K562 (cell line): ENCODE results near the gene ZFP57. TPM values are rescaled to one million over a fixed set of nuclear protein-coding genes. Genes with fewer than 3 reads are reported as not detected.

ENCODE experiments used
- CCNT2 ChIP-seq: IDR thresholded peaks from 2 replicates; pipeline ENCODE4 v1.6.1; 2011; ENCODE audit warnings: borderline replicate concordance, low read depth, mild to moderate bottlenecking, moderate library complexity, mixed read lengths, low read length; ENCODE audit not compliant: insufficient read length; ENCODE audit errors: extremely low read depth
- EP400 ChIP-seq: fragments of 450-650 bp; IDR thresholded peaks from 2 replicates; pipeline ENCODE4 v1.6.1; 2017; ENCODE audit warnings: antibody characterized with exemption, mild to moderate bottlenecking, moderate library complexity
- ETV5 ChIP-seq: sonication (generic); formaldehyde crosslinking; IDR thresholded peaks from 2 replicates; pipeline ENCODE4 v1.4.0; 2020; ENCODE audit warnings: low read depth, mild to moderate bottlenecking, missing genetic modification reagents
- FOXJ3 ChIP-seq: sonication (generic); formaldehyde crosslinking; IDR thresholded peaks from 2 replicates; pipeline ENCODE4 v1.4.0; 2020; ENCODE audit warnings: mild to moderate bottlenecking, missing genetic modification reagents
- MED1 ChIP-seq: sonication (generic); formaldehyde crosslinking; IDR thresholded peaks from 2 replicates; pipeline ENCODE4 v1.8.1; 2023; ENCODE audit warnings: missing genetic modification reagents, borderline replicate concordance
- PML ChIP-seq: IDR thresholded peaks from 2 replicates; pipeline ENCODE4 v1.6.1; 2012; ENCODE audit warnings: low read length, inconsistent platforms
- STAG1 ChIP-seq: sonication (generic); formaldehyde crosslinking; IDR thresholded peaks from 2 replicates; pipeline ENCODE4 v1.5.0; 2020; ENCODE audit warnings: missing genetic modification reagents, borderline replicate concordance
- TRIM28 ChIP-seq: fragments of 450-650 bp; IDR thresholded peaks from 2 replicates; pipeline ENCODE4 v1.6.1; 2017
- ZNF408 ChIP-seq: fragments of 250-450 bp; sonication (Bioruptor Pico); IDR thresholded peaks from 2 replicates; pipeline ENCODE4 v1.4.0; 2020; ENCODE audit warnings: low read depth, mild to moderate bottlenecking, moderate library complexity
- ZNF586 ChIP-seq: fragments of 450-650 bp; formaldehyde crosslinking; conservative IDR thresholded peaks from 2 replicates; pipeline ENCODE4 v1.4.0; 2020; ENCODE audit warnings: mild to moderate bottlenecking, moderate library complexity
- polyA plus RNA-seq, 8 experiments: library from polyadenylated mRNA; depleted of rRNA in 4 of 8; stranded (reverse) in 5 of 8; unstranded in 3 of 8; fragments of >200 nt; fragmentation: Nextera tagmentation in 2 of 8; fragmentation: Illumina TruSeq in 1 of 8; extraction: Ambion mirVana in 2 of 8; extraction: Trizol in 1 of 8; gene quantifications; 2 replicates each; pipeline versions ENCODE4 v1.2.1 to v1.2.3, GENCODE V29; 2011 to 2014; ENCODE audit warnings: inconsistent platforms in 1 of 8, missing spikeins in 1 of 8
- total RNA-seq, 7 experiments: library from RNA; depleted of rRNA in 6 of 7; stranded (reverse); fragments of >200 nt in 6 of 7; fragmentation: Illumina TruSeq in 2 of 7; extraction: Trizol in 2 of 7; gene quantifications; 2 replicates each; pipeline versions ENCODE4 v1.2.1 to v1.2.3, GENCODE V29; 2011 to 2021; ENCODE audit warnings: low replicate concordance in 1 of 7
- TF ChIP-seq, protein P1 (sequence below): fragments of 200-800 bp; sonication (Bioruptor generic); IDR thresholded peaks from 2 replicates; pipeline ENCODE4 v1.6.1; 2017; ENCODE audit warnings: missing genetic modification characterization, missing compliant biosample characterization
- TF ChIP-seq, protein P2 (sequence below): fragments of 250-450 bp; sonication (Bioruptor Pico); IDR thresholded peaks from 2 replicates; pipeline ENCODE4 v1.5.0; 2020; ENCODE audit warnings: mild to moderate bottlenecking, borderline replicate concordance
- TF ChIP-seq, protein P3 (sequence below): IDR thresholded peaks from 3 replicates; pipeline ENCODE4 v1.6.1; 2011; ENCODE audit warnings: borderline replicate concordance, mild to moderate bottlenecking, moderate library complexity; ENCODE audit not compliant: insufficient read length; ENCODE audit errors: extremely low read depth
- TF ChIP-seq, protein P4 (sequence below): fragments of 250-450 bp; sonication (Bioruptor Pico); IDR thresholded peaks from 2 replicates; pipeline ENCODE4 v1.8.0; 2022; ENCODE audit warnings: inconsistent platforms
- TF ChIP-seq, protein P5 (sequence below): fragments of 450-650 bp; IDR thresholded peaks from 2 replicates; pipeline ENCODE4 v1.6.1; 2016; ENCODE audit warnings: borderline replicate concordance

Gene ZFP57
- total and polyA plus RNA-seq, 9 of the 15 experiments (the other 6 are each of a cell fraction or from before 2014, with no cell fraction given), result 0.04 to 0.28 (median 0.13) TPM

DNA sequence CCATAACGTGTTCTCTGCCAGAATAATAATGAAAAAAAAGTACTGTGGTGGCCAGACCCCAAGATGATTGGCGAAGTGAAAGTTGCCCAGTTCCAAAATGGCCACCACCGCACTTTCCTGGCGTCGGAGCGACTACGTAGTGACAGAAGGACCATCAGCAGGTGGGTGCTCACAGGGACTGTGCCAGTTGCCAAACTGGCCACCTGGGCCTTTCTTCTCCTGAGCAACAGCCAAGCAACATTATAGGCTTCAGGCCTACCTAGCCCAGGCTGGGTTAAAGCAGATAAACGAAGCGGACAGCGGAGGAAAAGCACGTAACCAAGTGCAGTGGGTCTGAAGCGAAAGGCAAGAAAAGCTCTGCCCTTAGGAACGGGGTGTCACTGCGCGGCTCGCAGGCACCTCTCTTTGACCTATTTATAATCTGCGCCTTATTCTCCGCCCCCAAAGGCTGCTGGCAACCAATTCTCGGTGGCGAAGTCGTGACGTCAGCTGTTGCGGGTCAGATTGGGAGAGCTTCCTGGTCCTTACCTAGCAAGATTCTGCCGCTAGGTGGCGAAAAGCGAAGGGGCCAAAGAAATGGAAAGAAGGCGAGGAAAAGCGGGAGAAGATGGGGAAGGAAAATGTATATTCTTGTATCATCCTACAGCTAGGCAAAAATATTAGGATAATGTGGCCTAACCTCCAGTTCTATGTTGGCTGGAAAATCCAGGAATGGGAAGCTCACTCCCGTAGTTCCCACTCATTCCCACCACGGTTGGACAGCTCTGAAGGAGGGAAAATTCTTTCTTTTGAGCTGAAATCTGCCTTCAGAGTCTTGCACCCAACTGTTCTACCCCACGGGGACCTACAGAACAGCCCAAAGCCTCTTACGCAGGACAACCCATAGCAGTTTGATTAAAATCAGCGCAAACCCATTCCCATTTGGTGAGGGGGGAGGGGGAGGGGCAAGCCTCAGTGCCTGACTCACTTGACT is 31.0 kb downstream of the ZFP57 start (continued):
- TF ChIP-seq, protein P1, sequence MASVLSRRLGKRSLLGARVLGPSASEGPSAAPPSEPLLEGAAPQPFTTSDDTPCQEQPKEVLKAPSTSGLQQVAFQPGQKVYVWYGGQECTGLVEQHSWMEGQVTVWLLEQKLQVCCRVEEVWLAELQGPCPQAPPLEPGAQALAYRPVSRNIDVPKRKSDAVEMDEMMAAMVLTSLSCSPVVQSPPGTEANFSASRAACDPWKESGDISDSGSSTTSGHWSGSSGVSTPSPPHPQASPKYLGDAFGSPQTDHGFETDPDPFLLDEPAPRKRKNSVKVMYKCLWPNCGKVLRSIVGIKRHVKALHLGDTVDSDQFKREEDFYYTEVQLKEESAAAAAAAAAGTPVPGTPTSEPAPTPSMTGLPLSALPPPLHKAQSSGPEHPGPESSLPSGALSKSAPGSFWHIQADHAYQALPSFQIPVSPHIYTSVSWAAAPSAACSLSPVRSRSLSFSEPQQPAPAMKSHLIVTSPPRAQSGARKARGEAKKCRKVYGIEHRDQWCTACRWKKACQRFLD, result no peak
- TF ChIP-seq STAG1 (CRISPR knock-in tag), result no peak
- TF ChIP-seq FOXJ3 (CRISPR knock-in tag), result no peak
- TF ChIP-seq, protein P2, sequence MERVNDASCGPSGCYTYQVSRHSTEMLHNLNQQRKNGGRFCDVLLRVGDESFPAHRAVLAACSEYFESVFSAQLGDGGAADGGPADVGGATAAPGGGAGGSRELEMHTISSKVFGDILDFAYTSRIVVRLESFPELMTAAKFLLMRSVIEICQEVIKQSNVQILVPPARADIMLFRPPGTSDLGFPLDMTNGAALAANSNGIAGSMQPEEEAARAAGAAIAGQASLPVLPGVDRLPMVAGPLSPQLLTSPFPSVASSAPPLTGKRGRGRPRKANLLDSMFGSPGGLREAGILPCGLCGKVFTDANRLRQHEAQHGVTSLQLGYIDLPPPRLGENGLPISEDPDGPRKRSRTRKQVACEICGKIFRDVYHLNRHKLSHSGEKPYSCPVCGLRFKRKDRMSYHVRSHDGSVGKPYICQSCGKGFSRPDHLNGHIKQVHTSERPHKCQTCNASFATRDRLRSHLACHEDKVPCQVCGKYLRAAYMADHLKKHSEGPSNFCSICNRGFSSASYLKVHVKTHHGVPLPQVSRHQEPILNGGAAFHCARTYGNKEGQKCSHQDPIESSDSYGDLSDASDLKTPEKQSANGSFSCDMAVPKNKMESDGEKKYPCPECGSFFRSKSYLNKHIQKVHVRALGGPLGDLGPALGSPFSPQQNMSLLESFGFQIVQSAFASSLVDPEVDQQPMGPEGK (CRISPR knock-in tag), result no peak
- TF ChIP-seq, protein P3, sequence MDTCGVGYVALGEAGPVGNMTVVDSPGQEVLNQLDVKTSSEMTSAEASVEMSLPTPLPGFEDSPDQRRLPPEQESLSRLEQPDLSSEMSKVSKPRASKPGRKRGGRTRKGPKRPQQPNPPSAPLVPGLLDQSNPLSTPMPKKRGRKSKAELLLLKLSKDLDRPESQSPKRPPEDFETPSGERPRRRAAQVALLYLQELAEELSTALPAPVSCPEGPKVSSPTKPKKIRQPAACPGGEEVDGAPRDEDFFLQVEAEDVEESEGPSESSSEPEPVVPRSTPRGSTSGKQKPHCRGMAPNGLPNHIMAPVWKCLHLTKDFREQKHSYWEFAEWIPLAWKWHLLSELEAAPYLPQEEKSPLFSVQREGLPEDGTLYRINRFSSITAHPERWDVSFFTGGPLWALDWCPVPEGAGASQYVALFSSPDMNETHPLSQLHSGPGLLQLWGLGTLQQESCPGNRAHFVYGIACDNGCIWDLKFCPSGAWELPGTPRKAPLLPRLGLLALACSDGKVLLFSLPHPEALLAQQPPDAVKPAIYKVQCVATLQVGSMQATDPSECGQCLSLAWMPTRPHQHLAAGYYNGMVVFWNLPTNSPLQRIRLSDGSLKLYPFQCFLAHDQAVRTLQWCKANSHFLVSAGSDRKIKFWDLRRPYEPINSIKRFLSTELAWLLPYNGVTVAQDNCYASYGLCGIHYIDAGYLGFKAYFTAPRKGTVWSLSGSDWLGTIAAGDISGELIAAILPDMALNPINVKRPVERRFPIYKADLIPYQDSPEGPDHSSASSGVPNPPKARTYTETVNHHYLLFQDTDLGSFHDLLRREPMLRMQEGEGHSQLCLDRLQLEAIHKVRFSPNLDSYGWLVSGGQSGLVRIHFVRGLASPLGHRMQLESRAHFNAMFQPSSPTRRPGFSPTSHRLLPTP, result no peak
- no peak for TF ChIP-seq MED1 (CRISPR knock-in tag)
- no peak for TF ChIP-seq PML
- TF ChIP-seq ETV5 (CRISPR knock-in tag), result peak; percentile 46; the same call in 1 of the 2 replicates
- TF ChIP-seq ZNF408 (CRISPR knock-in tag), result no peak
- TF ChIP-seq, protein P4, sequence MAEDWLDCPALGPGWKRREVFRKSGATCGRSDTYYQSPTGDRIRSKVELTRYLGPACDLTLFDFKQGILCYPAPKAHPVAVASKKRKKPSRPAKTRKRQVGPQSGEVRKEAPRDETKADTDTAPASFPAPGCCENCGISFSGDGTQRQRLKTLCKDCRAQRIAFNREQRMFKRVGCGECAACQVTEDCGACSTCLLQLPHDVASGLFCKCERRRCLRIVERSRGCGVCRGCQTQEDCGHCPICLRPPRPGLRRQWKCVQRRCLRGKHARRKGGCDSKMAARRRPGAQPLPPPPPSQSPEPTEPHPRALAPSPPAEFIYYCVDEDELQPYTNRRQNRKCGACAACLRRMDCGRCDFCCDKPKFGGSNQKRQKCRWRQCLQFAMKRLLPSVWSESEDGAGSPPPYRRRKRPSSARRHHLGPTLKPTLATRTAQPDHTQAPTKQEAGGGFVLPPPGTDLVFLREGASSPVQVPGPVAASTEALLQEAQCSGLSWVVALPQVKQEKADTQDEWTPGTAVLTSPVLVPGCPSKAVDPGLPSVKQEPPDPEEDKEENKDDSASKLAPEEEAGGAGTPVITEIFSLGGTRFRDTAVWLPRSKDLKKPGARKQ, result no peak
- TF ChIP-seq ZNF586 (CRISPR knock-in tag), result no peak
- no peak for TF ChIP-seq CCNT2
- TF ChIP-seq, protein P5, sequence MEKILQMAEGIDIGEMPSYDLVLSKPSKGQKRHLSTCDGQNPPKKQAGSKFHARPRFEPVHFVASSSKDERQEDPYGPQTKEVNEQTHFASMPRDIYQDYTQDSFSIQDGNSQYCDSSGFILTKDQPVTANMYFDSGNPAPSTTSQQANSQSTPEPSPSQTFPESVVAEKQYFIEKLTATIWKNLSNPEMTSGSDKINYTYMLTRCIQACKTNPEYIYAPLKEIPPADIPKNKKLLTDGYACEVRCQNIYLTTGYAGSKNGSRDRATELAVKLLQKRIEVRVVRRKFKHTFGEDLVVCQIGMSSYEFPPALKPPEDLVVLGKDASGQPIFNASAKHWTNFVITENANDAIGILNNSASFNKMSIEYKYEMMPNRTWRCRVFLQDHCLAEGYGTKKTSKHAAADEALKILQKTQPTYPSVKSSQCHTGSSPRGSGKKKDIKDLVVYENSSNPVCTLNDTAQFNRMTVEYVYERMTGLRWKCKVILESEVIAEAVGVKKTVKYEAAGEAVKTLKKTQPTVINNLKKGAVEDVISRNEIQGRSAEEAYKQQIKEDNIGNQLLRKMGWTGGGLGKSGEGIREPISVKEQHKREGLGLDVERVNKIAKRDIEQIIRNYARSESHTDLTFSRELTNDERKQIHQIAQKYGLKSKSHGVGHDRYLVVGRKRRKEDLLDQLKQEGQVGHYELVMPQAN, result peak; percentile 51; the same call in 1 of the 2 replicates
- TF ChIP-seq EP400, result peak; percentile 82
- 0 out of 2 replicates have a peak, but pooled peaks have one; percentile 26 for TF ChIP-seq TRIM28
